ENCODE measurements around the gene RPUSD1.
A peak's percentile ranks its signal among the peaks of the same experiment; 100 is the strongest.

The RPUSD1 gene

GRCh38 chr16:818592-818991 is 30.4 kb upstream of the RPUSD1 start:
- DNase-seq (ENCODE audit: low read depth) = no peak
- TF ChIP-seq, protein P1, sequence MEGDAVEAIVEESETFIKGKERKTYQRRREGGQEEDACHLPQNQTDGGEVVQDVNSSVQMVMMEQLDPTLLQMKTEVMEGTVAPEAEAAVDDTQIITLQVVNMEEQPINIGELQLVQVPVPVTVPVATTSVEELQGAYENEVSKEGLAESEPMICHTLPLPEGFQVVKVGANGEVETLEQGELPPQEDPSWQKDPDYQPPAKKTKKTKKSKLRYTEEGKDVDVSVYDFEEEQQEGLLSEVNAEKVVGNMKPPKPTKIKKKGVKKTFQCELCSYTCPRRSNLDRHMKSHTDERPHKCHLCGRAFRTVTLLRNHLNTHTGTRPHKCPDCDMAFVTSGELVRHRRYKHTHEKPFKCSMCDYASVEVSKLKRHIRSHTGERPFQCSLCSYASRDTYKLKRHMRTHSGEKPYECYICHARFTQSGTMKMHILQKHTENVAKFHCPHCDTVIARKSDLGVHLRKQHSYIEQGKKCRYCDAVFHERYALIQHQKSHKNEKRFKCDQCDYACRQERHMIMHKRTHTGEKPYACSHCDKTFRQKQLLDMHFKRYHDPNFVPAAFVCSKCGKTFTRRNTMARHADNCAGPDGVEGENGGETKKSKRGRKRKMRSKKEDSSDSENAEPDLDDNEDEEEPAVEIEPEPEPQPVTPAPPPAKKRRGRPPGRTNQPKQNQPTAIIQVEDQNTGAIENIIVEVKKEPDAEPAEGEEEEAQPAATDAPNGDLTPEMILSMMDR (conservative IDR thresholded peaks at IDR 0.05; ENCODE audit: low read depth, low read length) = no peak
- no peak overlapping the region for H3K4me3 ChIP-seq (ENCODE audit: low read length)

DNA sequence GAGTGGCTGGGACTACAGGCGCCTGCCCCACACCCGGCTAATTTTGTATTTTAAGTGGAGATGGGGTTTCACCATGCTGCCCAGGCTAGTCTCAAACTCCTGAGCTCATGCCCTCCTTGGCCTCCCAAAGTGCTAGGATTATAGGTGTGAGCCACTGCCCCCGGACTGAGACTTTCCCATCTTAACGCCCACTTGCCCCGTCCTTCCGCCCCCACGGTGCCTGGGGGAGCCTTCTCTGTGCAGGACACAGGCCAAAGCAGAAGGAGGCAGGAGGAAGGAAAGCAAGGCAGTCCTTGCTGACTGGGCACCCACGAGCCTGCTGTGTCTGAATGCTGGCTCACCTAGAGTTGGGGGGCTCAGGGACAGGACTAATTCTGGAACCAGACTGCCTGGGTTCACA is 30.0 kb upstream of the RPUSD1 start:
- no peak overlapping the region for H3K4me3 ChIP-seq (ENCODE audit: low read length)
- DNase-seq (ENCODE audit: low read depth) = no peak
- TF ChIP-seq, protein P1 (conservative IDR thresholded peaks at IDR 0.05; ENCODE audit: low read depth, low read length) = no peak

GRCh38 chr16:817001-817906 is 29.1 kb upstream of the RPUSD1 start:
- TF ChIP-seq, protein P1 (conservative IDR thresholded peaks at IDR 0.05; ENCODE audit: low read depth, low read length) = no peak
- no peak for DNase-seq (ENCODE audit: low read depth)
- no peak overlapping the region for H3K4me3 ChIP-seq (ENCODE audit: low read length)

- no peak overlapping the region for H3K4me3 ChIP-seq (ENCODE audit: low read length)
- TF ChIP-seq, protein P1 (conservative IDR thresholded peaks at IDR 0.05; ENCODE audit: low read depth, low read length) = no peak
- no peak for DNase-seq (ENCODE audit: low read depth)
Measured at GRCh38 chr16:815861-816260, 27.7 kb upstream of the RPUSD1 start.

- TF ChIP-seq, protein P1 (conservative IDR thresholded peaks at IDR 0.05; ENCODE audit: low read depth, low read length) = no peak
- DNase-seq (ENCODE audit: low read depth) = peak; percentile 6
- H3K4me3 ChIP-seq (ENCODE audit: low read length) = no peak overlapping the region
Measured at GRCh38 chr16:814974-815373, 26.8 kb upstream of the RPUSD1 start.

GRCh38 chr16:813916-814412 is 25.8 kb upstream of the RPUSD1 start:
- no peak overlapping the region for H3K4me3 ChIP-seq (ENCODE audit: low read length)
- TF ChIP-seq, protein P1 (conservative IDR thresholded peaks at IDR 0.05; ENCODE audit: low read depth, low read length) = no peak
- no peak for DNase-seq (ENCODE audit: low read depth)
